IgD-negative memory B cell (primary cell): ENCODE measurements around the gene DUSP2. TPM values are rescaled to one million over a fixed set of nuclear protein-coding genes. Genes with fewer than 3 reads are reported as not detected.

Source experiments
- H3K27ac Mint-ChIP-seq, 3 donors: one replicate each; pipeline ENCODE4 v1.8.0; 2020 to 2022; ENCODE audit warnings: mild to moderate bottlenecking in 3 of 3, mixed read lengths in 3 of 3, moderate library complexity in 1 of 3
- H3K27me3 Mint-ChIP-seq: one replicate; pipeline ENCODE4 v1.8.0; 2021; ENCODE audit warnings: mixed read lengths
- H3K36me3 Mint-ChIP-seq: one replicate; pipeline ENCODE4 v1.8.0; 2020; ENCODE audit warnings: mild to moderate bottlenecking, mixed read lengths
- H3K4me1 Mint-ChIP-seq, 3 donors: one replicate each; pipeline ENCODE4 v1.8.0; 2020 to 2022; ENCODE audit warnings: mixed read lengths in 3 of 3, mild to moderate bottlenecking in 1 of 3
- H3K4me3 Mint-ChIP-seq, 4 donors: one replicate each; pipeline ENCODE4 v1.8.0; 2020 to 2022; ENCODE audit warnings: mild to moderate bottlenecking in 4 of 4, mixed read lengths in 4 of 4, moderate library complexity in 3 of 4
- H3K9me3 Mint-ChIP-seq, 3 donors: one replicate each; pipeline ENCODE4 v1.8.0; 2020 to 2021; ENCODE audit warnings: mixed read lengths in 3 of 3, mild to moderate bottlenecking in 1 of 3
- polyA plus RNA-seq: library from polyadenylated mRNA; unstranded; fragments of 300-500 nt; fragmentation: Illumina TruSeq; gene quantifications from one replicate; pipeline ENCODE4 v1.2.3, GENCODE V29; 2021

The DUSP2 gene
- polyA plus RNA-seq, 1 donor from 2014 or later, result 55.6 TPM

GRCh38 chr2:96112501-96113366 lies 32.5 kb downstream of the DUSP2 start:
- Mint-ChIP-seq H3K4me1 (peaks cover 3% of the 10 kb centered on the region in 3 donors), H3K27ac (peak overlapping the region in 1 of 3 donors; percentile 19), H3K9me3 (no peaks in the 10 kb centered on the region), H3K36me3 (no peaks in the 10 kb centered on the region), H3K4me3 (no peak overlapping the region), H3K27me3 (peaks cover 7% of the 10 kb centered on the region)

DNA sequence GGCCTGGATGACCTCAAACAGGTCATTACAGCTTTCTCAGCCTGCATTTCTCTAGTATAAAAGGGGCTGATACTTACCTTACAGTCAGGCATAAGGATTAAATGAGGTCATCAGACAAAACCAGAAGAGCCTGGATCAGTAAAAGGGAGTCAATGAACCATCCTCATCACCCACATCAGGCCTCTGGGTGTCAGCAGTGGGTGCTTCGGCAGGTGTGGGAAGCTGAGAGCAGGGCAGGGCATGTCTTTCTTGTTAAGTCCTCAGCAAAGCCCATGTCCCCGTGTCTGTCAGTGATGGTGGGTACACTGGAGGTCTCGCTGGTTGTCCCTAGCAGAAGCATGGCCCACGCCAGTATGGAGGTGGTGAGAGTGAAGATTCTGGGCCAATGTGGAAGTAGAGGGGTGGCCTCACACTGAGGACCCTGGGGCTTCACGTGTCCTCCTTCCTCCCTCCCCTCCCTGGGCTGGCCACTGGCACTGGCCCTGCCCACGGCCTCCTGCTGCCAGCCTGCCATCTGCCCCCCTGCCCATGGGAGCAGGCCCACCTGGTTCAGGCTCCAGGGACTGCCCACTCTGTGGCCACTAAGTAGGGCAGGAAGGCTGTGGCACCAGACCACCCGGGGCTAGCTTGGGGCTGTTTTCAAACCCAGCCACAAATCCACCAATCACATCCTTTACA lies 33.3 kb downstream of the DUSP2 start:
- Mint-ChIP-seq H3K27me3 (peaks cover 7% of the 10 kb centered on the region), H3K4me3 (no peak overlapping the region), H3K27ac (peak overlapping the region in 1 of 3 donors; percentile 40), H3K36me3 (no peaks in the 10 kb centered on the region), H3K4me1 (peaks cover 0 to 2% (median 0%) of the 10 kb centered on the region in 3 donors), H3K9me3 (no peaks in the 10 kb centered on the region)

DNA sequence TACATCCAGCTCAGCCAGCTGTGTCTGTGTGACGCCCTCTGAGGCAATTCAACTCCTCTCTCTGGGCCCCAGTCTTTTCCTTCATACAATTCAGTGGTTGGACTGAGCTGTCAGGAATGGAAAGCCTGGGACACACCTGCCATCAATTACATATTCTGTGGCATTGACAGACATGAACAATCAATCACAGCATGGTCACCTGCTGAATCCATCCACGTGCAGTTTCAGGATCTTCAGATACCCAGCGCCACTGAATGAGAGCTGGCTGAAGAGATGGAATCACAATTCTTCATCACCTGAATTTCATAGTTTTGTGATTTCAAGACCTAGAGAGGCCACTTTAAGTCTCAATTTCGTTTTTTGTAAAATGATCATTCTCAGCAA lies 34.0 kb downstream of the DUSP2 start:
- H3K36me3 Mint-ChIP-seq, result no peaks in the 10 kb centered on the region

DNA sequence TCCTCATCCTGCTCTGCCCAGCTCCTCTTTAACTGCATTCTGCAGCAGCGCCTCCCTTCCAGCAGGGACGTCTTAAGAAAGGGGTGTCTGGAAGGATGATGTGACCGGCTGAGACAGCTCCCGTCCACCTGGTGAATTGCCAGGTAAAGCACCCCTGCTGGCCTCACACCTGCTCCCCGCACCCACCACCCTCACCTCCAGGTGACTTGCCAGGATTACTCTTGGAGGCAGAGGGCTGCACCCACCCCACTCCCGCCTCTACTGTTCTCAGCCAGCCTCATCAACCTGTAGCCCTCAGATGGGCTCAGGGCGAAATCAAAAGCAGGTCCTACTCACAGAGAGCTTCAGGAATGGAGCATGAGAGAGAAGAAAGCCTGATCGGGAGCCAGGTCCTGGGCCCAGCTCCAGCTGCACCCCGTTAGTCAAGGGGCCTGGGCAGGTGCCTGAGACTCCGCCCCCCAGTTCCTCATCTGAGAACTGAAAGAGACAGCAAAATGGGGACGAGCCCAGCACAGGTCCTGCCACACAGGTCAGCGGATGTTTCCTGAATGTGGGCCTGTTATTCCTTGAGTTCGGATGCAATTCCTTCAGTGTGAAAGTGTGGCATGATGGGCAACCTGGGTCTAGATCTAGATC lies 34.5 kb downstream of the DUSP2 start:
- Mint-ChIP-seq H3K27me3 (peaks cover 5% of the 10 kb centered on the region), H3K36me3 (no peaks in the 10 kb centered on the region), H3K27ac (no peak overlapping the region), H3K9me3 (no peaks in the 10 kb centered on the region), H3K4me1 (peaks cover 0 to 2% (median 0%) of the 10 kb centered on the region in 3 donors), H3K4me3 (peak overlapping the region in 1 of 4 donors; percentile 3)

More for the DNA sequence above, 34.0 kb downstream of the DUSP2 start:
- Mint-ChIP-seq H3K9me3 (no peaks in the 10 kb centered on the region), H3K4me3 (no peak overlapping the region), H3K4me1 (peaks cover 0 to 2% (median 0%) of the 10 kb centered on the region in 3 donors), H3K27me3 (peaks cover 7% of the 10 kb centered on the region), H3K27ac (no peak overlapping the region)

- Mint-ChIP-seq H3K36me3 (no peaks in the 10 kb centered on the region), H3K4me1 (peaks cover 0 to 2% (median 0%) of the 10 kb centered on the region in 3 donors), H3K27ac (no peak overlapping the region), H3K4me3 (no peak overlapping the region), H3K9me3 (peaks cover 0 to 3% (median 2%) of the 10 kb centered on the region in 3 donors), H3K27me3 (peaks cover 2% of the 10 kb centered on the region)
Observed at GRCh38 chr2:96109931-96110511, 35.2 kb downstream of the DUSP2 start.

DNA sequence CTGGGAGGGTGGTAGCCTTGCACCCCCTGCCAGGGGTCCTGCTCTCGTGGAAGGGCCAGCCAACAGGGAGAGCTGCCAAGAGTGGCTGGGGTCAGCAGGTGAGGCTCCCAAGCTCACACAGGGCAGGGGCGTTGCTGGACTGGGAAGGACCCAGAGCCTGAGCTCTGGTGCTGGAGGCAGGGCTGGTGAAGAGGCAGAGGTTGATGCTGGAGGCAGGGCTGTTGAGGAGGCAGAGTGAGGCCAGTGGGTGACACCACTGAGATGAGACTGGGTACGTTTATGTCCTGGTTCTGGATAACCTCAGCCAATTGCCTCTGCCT lies 35.9 kb downstream of the DUSP2 start:
- no peak overlapping the region for H3K27ac Mint-ChIP-seq
- no peak overlapping the region for H3K4me3 Mint-ChIP-seq
- H3K27me3 Mint-ChIP-seq, result peaks cover 2% of the 10 kb centered on the region
- H3K36me3 Mint-ChIP-seq, result no peaks in the 10 kb centered on the region
- peaks cover 0 to 3% (median 2%) of the 10 kb centered on the region in 3 donors for H3K4me1 Mint-ChIP-seq
- peaks cover 0 to 5% (median 3%) of the 10 kb centered on the region in 3 donors for H3K9me3 Mint-ChIP-seq

GRCh38 chr2:96108541-96109360 lies 36.5 kb downstream of the DUSP2 start:
- peaks cover 0 to 3% (median 2%) of the 10 kb centered on the region in 3 donors for H3K4me1 Mint-ChIP-seq
- H3K27me3 Mint-ChIP-seq, result peaks cover 2% of the 10 kb centered on the region
- H3K9me3 Mint-ChIP-seq, result peaks cover 0 to 5% (median 3%) of the 10 kb centered on the region in 3 donors
- H3K4me3 Mint-ChIP-seq, result no peak overlapping the region
- no peak overlapping the region for H3K27ac Mint-ChIP-seq
- H3K36me3 Mint-ChIP-seq, result no peaks in the 10 kb centered on the region

DNA sequence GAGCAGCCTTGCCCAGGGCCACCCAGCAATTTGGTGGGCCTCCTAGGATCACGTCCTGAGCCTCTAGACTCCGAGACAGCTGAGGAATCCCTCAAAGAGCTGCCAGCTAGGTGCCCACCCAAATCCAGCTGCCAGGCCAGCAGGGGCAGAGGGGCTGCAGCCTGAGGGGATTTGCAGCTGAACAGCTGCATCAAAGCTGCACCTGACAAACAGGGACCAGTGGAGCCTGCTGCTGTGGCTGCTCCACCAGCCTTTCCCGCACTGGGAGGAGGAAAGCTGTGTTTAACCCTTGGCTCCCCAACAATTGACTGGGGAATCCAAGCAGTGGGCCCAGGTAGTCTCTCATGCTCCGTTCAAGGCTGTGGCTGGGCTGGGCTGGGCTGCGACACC lies 37.1 kb downstream of the DUSP2 start:
- Mint-ChIP-seq H3K9me3 (peaks cover 0 to 5% (median 3%) of the 10 kb centered on the region in 3 donors), H3K27me3 (peaks cover 2% of the 10 kb centered on the region), H3K4me1 (peaks cover 0 to 3% (median 3%) of the 10 kb centered on the region in 3 donors), H3K27ac (no peak overlapping the region), H3K4me3 (no peak overlapping the region), H3K36me3 (no peaks in the 10 kb centered on the region)

DNA sequence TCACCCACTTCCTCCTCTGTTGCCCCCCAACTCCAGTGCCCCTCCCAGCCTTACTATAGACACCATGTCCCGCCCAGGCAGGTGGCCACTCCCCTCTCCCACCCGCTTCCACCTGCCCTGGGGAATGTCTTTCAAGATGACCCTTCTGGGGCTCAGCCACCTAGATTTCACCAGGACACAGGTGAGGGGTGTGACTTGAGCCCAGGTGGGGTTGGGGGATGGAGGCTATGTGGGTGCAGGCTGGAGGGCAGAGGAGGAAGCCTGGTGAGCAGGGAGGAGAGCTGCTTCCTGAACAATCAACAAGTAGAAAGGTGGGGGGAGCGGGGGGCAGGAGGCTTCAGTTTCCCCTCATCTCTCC lies 37.6 kb downstream of the DUSP2 start:
- H3K27me3 Mint-ChIP-seq, result peaks cover 2% of the 10 kb centered on the region
- H3K27ac Mint-ChIP-seq, result no peak overlapping the region
- H3K4me1 Mint-ChIP-seq, result peaks cover 0 to 3% (median 3%) of the 10 kb centered on the region in 3 donors
- peak overlapping the region in 1 of 4 donors; percentile 17 for H3K4me3 Mint-ChIP-seq
- H3K36me3 Mint-ChIP-seq, result no peaks in the 10 kb centered on the region
- peaks cover 0 to 5% (median 3%) of the 10 kb centered on the region in 3 donors for H3K9me3 Mint-ChIP-seq

DNA sequence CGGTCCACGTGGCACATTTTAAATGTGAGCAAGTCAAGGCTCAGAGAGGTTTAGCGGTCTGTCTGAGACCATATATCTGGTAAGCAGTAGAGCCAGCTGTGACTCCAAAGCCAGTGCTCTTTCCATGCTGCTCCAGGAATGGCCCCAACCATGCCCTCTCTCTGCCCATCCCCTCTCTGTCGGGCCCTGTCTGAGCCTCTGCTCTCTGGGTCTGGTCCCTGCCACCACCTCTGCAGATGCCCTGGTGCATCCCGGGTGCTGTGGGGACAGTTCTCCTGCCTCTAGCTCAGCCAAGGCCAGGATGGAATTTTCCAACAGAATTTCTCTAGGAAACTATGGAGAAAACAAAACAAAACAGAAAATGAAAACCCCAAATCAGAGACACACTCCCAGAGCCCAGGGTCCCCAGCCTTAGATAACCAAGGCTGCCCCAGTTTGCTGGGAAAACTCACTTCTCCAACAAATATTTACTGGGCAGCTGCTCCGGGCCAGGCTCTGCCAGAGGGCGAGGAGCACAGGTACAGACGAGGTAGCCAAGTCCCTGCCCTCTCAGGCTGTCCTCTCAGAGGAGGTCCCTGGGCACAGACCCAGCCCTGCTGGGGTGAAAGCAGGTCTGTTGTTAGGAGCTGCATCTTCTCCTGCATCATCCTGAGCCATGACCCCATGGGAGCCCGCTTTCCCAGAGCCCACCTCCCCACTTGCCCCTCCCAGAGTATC lies 38.1 kb downstream of the DUSP2 start:
- Mint-ChIP-seq H3K36me3 (no peaks in the 10 kb centered on the region), H3K27me3 (peaks cover 2% of the 10 kb centered on the region), H3K27ac (no peak overlapping the region)

GRCh38 chr2:96105994-96106715 lies 39.1 kb downstream of the DUSP2 start:
- H3K4me3 Mint-ChIP-seq, result peak overlapping the region in 1 of 4 donors; percentile 1
- H3K9me3 Mint-ChIP-seq, result peaks cover 0 to 5% (median 3%) of the 10 kb centered on the region in 3 donors
- peaks cover 2% of the 10 kb centered on the region for H3K27me3 Mint-ChIP-seq
- H3K36me3 Mint-ChIP-seq, result no peaks in the 10 kb centered on the region
- no peak overlapping the region for H3K27ac Mint-ChIP-seq
- peaks cover 0 to 3% (median 3%) of the 10 kb centered on the region in 3 donors for H3K4me1 Mint-ChIP-seq

More for the DNA sequence above, 38.1 kb downstream of the DUSP2 start:
- Mint-ChIP-seq H3K4me1 (peaks cover 0 to 3% (median 3%) of the 10 kb centered on the region in 3 donors), H3K4me3 (peak overlapping the region in 1 of 4 donors; percentile 17), H3K9me3 (peaks cover 0 to 5% (median 3%) of the 10 kb centered on the region in 3 donors)

GRCh38 chr2:96105152-96105915 lies 39.9 kb downstream of the DUSP2 start:
- peaks cover 0 to 5% (median 3%) of the 10 kb centered on the region in 3 donors for H3K9me3 Mint-ChIP-seq
- peaks cover 2% of the 10 kb centered on the region for H3K27me3 Mint-ChIP-seq
- H3K4me3 Mint-ChIP-seq, result peak overlapping the region in 1 of 4 donors; percentile 84
- peaks cover 0 to 3% (median 3%) of the 10 kb centered on the region in 3 donors for H3K4me1 Mint-ChIP-seq
- H3K36me3 Mint-ChIP-seq, result no peaks in the 10 kb centered on the region
- H3K27ac Mint-ChIP-seq, result peak overlapping the region in 1 of 3 donors; percentile 20
